Stimulated activated CD8-positive, alpha-beta memory T cell treated with anti-CD3 and anti-CD28 coated beads, Interleukin-12 subunit alpha, Interleukin-12 subunit beta, amount 100 ng/mL, for 4 hours (primary cell): Measurements from ENCODE around the gene SIRPA.

Experiments
- DNase-seq: peaks from one replicate; pipeline ENCODE4 v3.0.0-alpha.2; 2020; ENCODE audit warnings: low read depth

SIRPA gene

GRCh38 chr20:1870792-1871550 lies 24.2 kb upstream of the SIRPA start:
- no peak for DNase-seq

GRCh38 chr20:1871807-1872458 lies 23.3 kb upstream of the SIRPA start:
- no peak for DNase-seq

GRCh38 chr20:1872459-1873097 lies 22.6 kb upstream of the SIRPA start:
- DNase-seq, result no peak

- no peak for DNase-seq
These were observed 20.6 kb upstream of the SIRPA start for GRCh38 chr20:1874450-1875182.

GRCh38 chr20:1875183-1875554 lies 20.0 kb upstream of the SIRPA start:
- no peak for DNase-seq

- no peak for DNase-seq
These were observed 19.4 kb upstream of the SIRPA start for GRCh38 chr20:1875762-1876161.

- no peak for DNase-seq
These were observed 18.8 kb upstream of the SIRPA start for GRCh38 chr20:1876217-1876921.

- no peak for DNase-seq
These were observed 18.1 kb upstream of the SIRPA start for GRCh38 chr20:1876975-1877608.

- DNase-seq, result no peak
These were observed 17.5 kb upstream of the SIRPA start for GRCh38 chr20:1877609-1878200.

- DNase-seq, result no peak
These were observed 15.8 kb upstream of the SIRPA start for GRCh38 chr20:1879369-1879768.

GRCh38 chr20:1879934-1880333 lies 15.3 kb upstream of the SIRPA start:
- DNase-seq, result no peak

GRCh38 chr20:1880529-1881239 lies 14.5 kb upstream of the SIRPA start:
- no peak for DNase-seq

- no peak for DNase-seq
These were observed 13.9 kb upstream of the SIRPA start for GRCh38 chr20:1881240-1881835.

GRCh38 chr20:1882026-1882425 lies 13.2 kb upstream of the SIRPA start:
- DNase-seq, result no peak

GRCh38 chr20:1883986-1884385 lies 11.2 kb upstream of the SIRPA start:
- no peak for DNase-seq

- no peak for DNase-seq
These were observed 10.0 kb upstream of the SIRPA start for GRCh38 chr20:1885254-1885653.

- no peak for DNase-seq
These were observed 9.1 kb upstream of the SIRPA start for GRCh38 chr20:1885940-1886693.

- DNase-seq, result no peak
These were observed 7.9 kb upstream of the SIRPA start for GRCh38 chr20:1887321-1887720.

GRCh38 chr20:1887756-1888155 lies 7.5 kb upstream of the SIRPA start:
- DNase-seq, result no peak
